CD4-positive, alpha-beta memory T cell (primary cell): ENCODE data around the gene C3. TPM values are rescaled to one million over a fixed set of nuclear protein-coding genes. Genes with fewer than 3 reads are reported as not detected.
A peak's percentile ranks its signal among the peaks of the same experiment; 100 is the strongest.

ENCODE experiments used
- CTCF ChIA-PET: fragments of 350-600 bp; sonication (Branson Sonifier 250); formaldehyde crosslinking; loops from one replicate; lab custom pipeline; 2021; ENCODE audit warnings: inconsistent platforms; ENCODE audit not compliant: partially characterized antibody; lab: Charles Lee
- POLR2A ChIA-PET: fragments of 350-600 bp; sonication (Branson Sonifier 250); formaldehyde crosslinking; loops from one replicate; lab custom pipeline; 2021; ENCODE audit not compliant: partially characterized antibody; lab: Charles Lee
- DNase-seq, 5 donors: peaks; one replicate each; pipeline versions ENCODE4 v3.0.0 to v3.0.0-alpha.2; 2020 to 2022; ENCODE audit warnings: mixed read lengths in 1 of 5
- H3K27ac ChIP-seq: one replicate; pipeline ENCODE4 v1.7.0; 2013; ENCODE audit warnings: low read depth, low read length
- H3K27me3 ChIP-seq: 2 replicates; pipeline ENCODE4 v1.7.0; 2013; ENCODE audit warnings: mild to moderate bottlenecking, low read length, moderate library complexity; ENCODE audit not compliant: insufficient read depth
- H3K36me3 ChIP-seq: 2 replicates; pipeline ENCODE4 v1.7.0; 2013; ENCODE audit warnings: mild to moderate bottlenecking, low read length, moderate library complexity; ENCODE audit not compliant: insufficient read depth
- H3K4me1 ChIP-seq: 2 replicates; pipeline ENCODE4 v1.7.0; 2013; ENCODE audit warnings: mild to moderate bottlenecking, low read length, moderate library complexity; ENCODE audit not compliant: insufficient read depth
- H3K4me3 ChIP-seq, 2 donors: one replicate each; pipeline ENCODE4 v1.7.0; 2013; ENCODE audit warnings: low read length in 2 of 2, mild to moderate bottlenecking in 1 of 2
- H3K9me3 ChIP-seq, 2 donors: one replicate each; pipeline ENCODE4 v1.7.0; 2013; ENCODE audit warnings: low read length in 2 of 2, control low read depth in 1 of 2; ENCODE audit not compliant: control insufficient read depth in 1 of 2
- H3K27ac Mint-ChIP-seq, 7 donors: one replicate each; pipeline ENCODE4 v1.8.0; 2020 to 2021; ENCODE audit warnings: mixed read lengths in 7 of 7, mild to moderate bottlenecking in 6 of 7, inconsistent platforms in 3 of 7, moderate library complexity in 3 of 7
- H3K27me3 Mint-ChIP-seq, 2 donors: one replicate each; pipeline ENCODE4 v1.8.0; 2020 to 2021; ENCODE audit warnings: mixed read lengths in 2 of 2
- H3K36me3 Mint-ChIP-seq, 2 donors: one replicate each; pipeline ENCODE4 v1.8.0; 2020 to 2021; ENCODE audit warnings: mixed read lengths in 2 of 2, inconsistent platforms in 1 of 2, mild to moderate bottlenecking in 1 of 2
- H3K4me1 Mint-ChIP-seq, 4 donors: one replicate each; pipeline ENCODE4 v1.8.0; 2020 to 2021; ENCODE audit warnings: mixed read lengths in 4 of 4, mild to moderate bottlenecking in 1 of 4
- H3K4me3 Mint-ChIP-seq, 8 donors: one replicate each; pipeline ENCODE4 v1.8.0; 2020 to 2021; ENCODE audit warnings: mixed read lengths in 8 of 8, mild to moderate bottlenecking in 7 of 8, moderate library complexity in 6 of 8, inconsistent platforms in 3 of 8
- H3K9me3 Mint-ChIP-seq, 8 donors: one replicate each; pipeline ENCODE4 v1.8.0; 2020 to 2021; ENCODE audit warnings: mixed read lengths in 8 of 8, mild to moderate bottlenecking in 5 of 8, inconsistent platforms in 3 of 8, moderate library complexity in 1 of 8
- intact Hi-C: fragments of 100-400 bp; cut with micrococcal nuclease; formaldehyde crosslinking; loops from one replicate; pipeline ENCODE4 v1.15.1; 2023
- polyA plus RNA-seq, 2 donors: library from polyadenylated mRNA; unstranded; fragments of 300-500 nt; fragmentation: Illumina TruSeq; gene quantifications; one replicate each; pipeline ENCODE4 v1.2.3, GENCODE V29; 2021
- total RNA-seq, 2 experiments: library from RNA; stranded (reverse); gene quantifications; one replicate each; pipeline ENCODE4 v1.2.3, GENCODE V29; 2021

The C3 gene
- total and polyA plus RNA-seq, 4 experiments from 2014 or later: 1.5 to 2.2 TPM; not detected in 2

- intact Hi-C loops: no loop called here
- H3K4me3 ChIP-seq: no peak overlapping the region
- Mint-ChIP-seq H3K4me3 (peak overlapping the region in 1 of 8 donors; percentile 17), H3K36me3 (peaks cover 20 to 31% of the 10 kb centered on the region in 2 donors), H3K9me3 (no peaks in the 10 kb centered on the region), H3K27ac (no peak overlapping the region), H3K4me1 (peaks cover 12 to 25% (median 20%) of the 10 kb centered on the region in 4 donors), H3K27me3 (no peaks in the 10 kb centered on the region)
- no peaks in the 10 kb centered on the region for H3K9me3 ChIP-seq
- H3K4me1 ChIP-seq: peaks cover 24% of the 10 kb centered on the region
- no peaks in the 10 kb centered on the region for H3K27me3 ChIP-seq
- DNase-seq: no peak
- no peak overlapping the region for H3K27ac ChIP-seq
- POLR2A ChIA-PET: no interaction called here
- CTCF ChIA-PET: interaction anchor here (1.2 to 6.8 kb wide), 3 partner anchors 103 to 212 kb away, joined by 4 to 184 read pairs (median 8); no protein-coding TSS in a partner anchor
- H3K36me3 ChIP-seq: peaks cover 15% of the 10 kb centered on the region
Observed at GRCh38 chr19:6733338-6734095, 13.1 kb upstream of the C3 start.

- intact Hi-C loops: no loop called here
- Mint-ChIP-seq H3K4me3 (peak overlapping the region in 1 of 8 donors; percentile 13), H3K4me1 (peaks cover 7 to 19% (median 14%) of the 10 kb centered on the region in 4 donors), H3K27ac (no peak overlapping the region), H3K9me3 (no peaks in the 10 kb centered on the region), H3K27me3 (no peaks in the 10 kb centered on the region), H3K36me3 (peaks cover 20 to 31% of the 10 kb centered on the region in 2 donors)
- DNase-seq: no peak
- CTCF ChIA-PET: interaction anchor here (1.2 to 6.8 kb wide), 3 partner anchors 102 to 211 kb away, joined by 4 to 184 read pairs (median 8); no protein-coding TSS in a partner anchor
- peaks cover 17% of the 10 kb centered on the region for H3K4me1 ChIP-seq
- H3K27me3 ChIP-seq: no peaks in the 10 kb centered on the region
- peaks cover 15% of the 10 kb centered on the region for H3K36me3 ChIP-seq
- H3K9me3 ChIP-seq: no peaks in the 10 kb centered on the region
- H3K27ac ChIP-seq: no peak overlapping the region
- no peak overlapping the region for H3K4me3 ChIP-seq
- POLR2A ChIA-PET: no interaction called here
Observed at GRCh38 chr19:6732803-6733337, 12.4 kb upstream of the C3 start.

DNA sequence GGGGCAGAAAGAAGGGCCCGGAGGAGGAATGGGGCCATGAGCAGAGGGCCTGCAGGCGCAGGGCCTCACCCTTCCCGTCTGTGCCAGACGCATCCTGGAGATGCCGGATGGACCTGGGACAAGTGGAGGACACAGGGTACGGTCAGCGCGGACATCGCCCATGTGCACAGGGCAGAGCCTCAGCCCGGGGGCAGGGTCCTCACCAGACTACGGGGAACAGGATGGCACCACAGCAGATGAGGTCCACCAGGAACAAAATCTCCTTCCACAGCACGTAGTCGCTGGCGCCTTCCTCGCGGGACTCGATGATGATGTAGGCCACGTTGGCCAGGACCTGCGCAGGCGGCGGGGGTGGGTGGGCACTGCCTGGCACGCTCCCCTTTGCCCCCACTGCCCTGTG is 11.4 kb upstream of the C3 start:
- CTCF ChIA-PET: no interaction called here
- POLR2A ChIA-PET: no interaction called here

GRCh38 chr19:6730941-6731670 is 10.7 kb upstream of the C3 start:
- H3K9me3 Mint-ChIP-seq: no peaks in the 10 kb centered on the region
- no peaks in the 10 kb centered on the region for H3K27me3 Mint-ChIP-seq
- H3K36me3 ChIP-seq: peaks cover 15% of the 10 kb centered on the region
- H3K27me3 ChIP-seq: no peaks in the 10 kb centered on the region
- POLR2A ChIA-PET: no interaction called here
- no peaks in the 10 kb centered on the region for H3K9me3 ChIP-seq
- no peak overlapping the region for H3K27ac Mint-ChIP-seq
- no peak overlapping the region for H3K27ac ChIP-seq
- DNase-seq: no peak
- peaks cover 1 to 5% (median 4%) of the 10 kb centered on the region in 4 donors for H3K4me1 Mint-ChIP-seq
- peaks cover 19 to 20% of the 10 kb centered on the region in 2 donors for H3K36me3 Mint-ChIP-seq
- peaks cover 7% of the 10 kb centered on the region for H3K4me1 ChIP-seq
- CTCF ChIA-PET: interaction anchor here (1.9 kb wide), 1 partner anchor 132 kb away, joined by 6 read pairs; no protein-coding TSS in a partner anchor
- intact Hi-C loops: no loop called here
- H3K4me3 ChIP-seq: no peak overlapping the region
- H3K4me3 Mint-ChIP-seq: no peak overlapping the region

More for the DNA sequence above, 11.4 kb upstream of the C3 start:
- Mint-ChIP-seq H3K27ac (peak overlapping the region in 1 of 7 donors; percentile 17), H3K27me3 (no peaks in the 10 kb centered on the region), H3K4me1 (peaks cover 5 to 12% (median 10%) of the 10 kb centered on the region in 4 donors), H3K36me3 (peaks cover 20 to 26% of the 10 kb centered on the region in 2 donors), H3K4me3 (no peak overlapping the region), H3K9me3 (no peaks in the 10 kb centered on the region)
- Histone ChIP-seq H3K4me1 (peaks cover 13% of the 10 kb centered on the region), H3K27me3 (no peaks in the 10 kb centered on the region), H3K9me3 (no peaks in the 10 kb centered on the region), H3K36me3 (peaks cover 15% of the 10 kb centered on the region), H3K27ac (no peak overlapping the region), H3K4me3 (no peak overlapping the region)
- DNase-seq: no peak
- intact Hi-C loops: no loop called here

DNA sequence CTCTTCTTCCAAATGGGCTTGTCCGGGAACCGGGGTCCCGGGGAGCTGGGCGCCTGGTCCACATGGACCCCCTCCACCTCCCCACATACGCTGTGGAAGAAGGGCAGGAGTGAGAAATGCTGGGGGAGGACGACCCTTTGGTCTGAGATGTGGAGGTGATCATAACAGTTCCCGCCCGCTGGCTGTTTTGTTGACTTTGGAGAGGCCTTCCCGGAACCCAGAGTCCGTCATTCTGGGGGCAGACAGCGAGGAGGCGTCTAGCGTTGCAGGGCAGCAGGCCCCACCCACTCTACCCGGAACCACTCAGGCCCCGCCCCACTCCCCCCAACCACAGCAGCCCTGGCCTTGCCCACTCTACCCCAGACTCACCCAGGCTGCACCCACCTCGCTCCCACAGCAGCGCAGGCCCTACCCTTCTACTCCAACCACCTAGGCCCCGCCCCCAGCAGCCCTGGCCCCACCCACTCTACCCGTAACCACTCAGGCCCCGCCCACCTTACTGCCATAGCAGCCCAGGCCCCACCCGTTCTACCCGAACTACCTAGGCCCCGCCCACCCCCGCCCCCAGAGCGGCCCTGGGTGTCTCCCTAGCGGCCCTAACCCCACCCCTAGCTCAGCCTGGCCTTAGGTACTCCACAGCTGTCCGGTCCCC is 9.8 kb upstream of the C3 start:
- peaks cover 15% of the 10 kb centered on the region for H3K36me3 ChIP-seq
- Mint-ChIP-seq H3K27ac (no peak overlapping the region), H3K4me1 (peaks cover 2 to 5% (median 4%) of the 10 kb centered on the region in 4 donors), H3K36me3 (peaks cover 14 to 20% of the 10 kb centered on the region in 2 donors), H3K4me3 (no peak overlapping the region), H3K9me3 (no peaks in the 10 kb centered on the region), H3K27me3 (no peaks in the 10 kb centered on the region)
- CTCF ChIA-PET: interaction anchor here (1.0 to 1.9 kb wide), 2 partner anchors 133 to 213 kb away, joined by 3 to 6 read pairs; no protein-coding TSS in a partner anchor
- no peaks in the 10 kb centered on the region for H3K27me3 ChIP-seq
- intact Hi-C loops: no loop called here
- no peak overlapping the region for H3K27ac ChIP-seq
- peak in 1 of 5 donors; percentile 47 for DNase-seq
- H3K9me3 ChIP-seq: no peaks in the 10 kb centered on the region
- POLR2A ChIA-PET: no interaction called here
- H3K4me1 ChIP-seq: peaks cover 2% of the 10 kb centered on the region
- no peak overlapping the region for H3K4me3 ChIP-seq

DNA sequence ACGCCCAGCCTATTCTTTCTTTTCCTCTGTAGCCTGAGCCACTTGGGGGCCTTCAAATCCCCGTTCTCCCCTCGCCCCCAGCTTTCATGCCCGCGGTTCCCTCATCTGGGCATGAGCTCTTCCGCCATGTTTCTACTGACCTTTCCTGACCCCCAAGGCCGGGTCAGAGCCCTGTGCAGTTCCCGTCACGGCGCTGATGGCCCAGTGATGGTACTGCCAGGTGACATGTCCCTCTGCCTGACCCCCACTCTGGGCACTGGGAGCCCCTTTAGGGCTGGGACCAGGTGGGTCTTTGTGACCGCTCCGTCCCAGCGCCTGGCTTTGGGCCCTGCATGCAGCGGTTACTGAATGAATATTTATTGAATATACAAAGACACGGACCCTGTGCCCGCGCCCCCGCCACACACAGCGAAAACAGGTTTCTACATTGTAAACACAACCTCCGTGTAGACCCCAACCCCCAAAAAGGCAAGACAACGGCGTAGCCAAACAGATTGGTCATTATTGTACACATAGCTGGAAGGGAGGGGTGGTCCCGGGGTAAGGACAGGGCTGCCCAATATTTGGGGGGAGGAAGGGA is 9.2 kb upstream of the C3 start:
- Mint-ChIP-seq H3K36me3 (peaks cover 14 to 20% of the 10 kb centered on the region in 2 donors), H3K9me3 (no peaks in the 10 kb centered on the region), H3K27me3 (no peaks in the 10 kb centered on the region), H3K27ac (peak overlapping the region in 1 of 7 donors; percentile 83), H3K4me1 (peaks cover 2 to 10% (median 6%) of the 10 kb centered on the region in 4 donors), H3K4me3 (no peak overlapping the region)
- H3K4me1 ChIP-seq: peaks cover 5% of the 10 kb centered on the region
- no peak overlapping the region for H3K4me3 ChIP-seq
- H3K27ac ChIP-seq: no peak overlapping the region
- DNase-seq: no peak
- peaks cover 15% of the 10 kb centered on the region for H3K36me3 ChIP-seq
- no peaks in the 10 kb centered on the region for H3K27me3 ChIP-seq
- intact Hi-C loops: no loop called here
- ChIA-PET CTCF (interaction anchor here (1.0 to 1.9 kb wide), 2 partner anchors 134 to 213 kb away, joined by 3 to 6 read pairs; no protein-coding TSS in a partner anchor), POLR2A (interaction anchor here (1.2 kb wide), 1 partner anchor 9 kb away, joined by 3 read pairs; no protein-coding TSS in a partner anchor)
- H3K9me3 ChIP-seq: no peaks in the 10 kb centered on the region
